T-cell (primary cell): Measurements from ENCODE around the gene UBE2B. TPM values are rescaled to one million over a fixed set of nuclear protein-coding genes. Genes with fewer than 3 reads are reported as not detected.
"Not testable (repeated sequence)": the region's sequence is repeated elsewhere in the genome, so short reads cannot be mapped to it uniquely, and the experiment has no call there.

Experiments used
- ATAC-seq, 4 experiments: fragments of 200-7000 bp in 3 of 4; fragments of 150-1000 bp in 1 of 4; cut with Tn5 transposase; replicated peaks in 1 of 4; 1 replicate in 3 of 4; 2 replicates in 1 of 4; pipeline ENCODE4 v1.10.0; 2021; ENCODE audit warnings: moderate library complexity in 3 of 4, mild to moderate bottlenecking in 2 of 4, moderate number of reproducible peaks in 1 of 4
- CTCF ChIA-PET, 2 donors: fragments of 300-600 bp; sonication (Branson Sonifier 250); formaldehyde crosslinking; loops; one replicate each; lab custom pipeline; 2022; ENCODE audit warnings: antibody characterized with exemption in 2 of 2; lab: Charles Lee
- POLR2A ChIA-PET, 2 donors: fragments of 300-600 bp; sonication (Branson Sonifier 250); formaldehyde crosslinking; loops; one replicate each; lab custom pipeline; 2022; ENCODE audit warnings: antibody characterized with exemption in 2 of 2; lab: Charles Lee
- DNase-seq, 35 experiments: peaks; one replicate each; pipeline versions ENCODE4 v3.0.0 to v3.0.0-alpha.2; 2013 to 2023
- H3K27ac ChIP-seq: one replicate; pipeline ENCODE4 v1.5.1; 2013; ENCODE audit warnings: low read length
- H3K27me3 ChIP-seq, 2 experiments: replicated peaks in 1 of 2; 1 replicate in 1 of 2; 2 replicates in 1 of 2; pipeline versions ENCODE4 v1.6.1 to v1.7.0; 2013; ENCODE audit warnings: low read length in 1 of 2, mixed read lengths in 1 of 2; ENCODE audit not compliant: control insufficient read depth in 2 of 2, insufficient read depth in 2 of 2; ENCODE audit errors: extremely low read depth in 1 of 2
- H3K36me3 ChIP-seq, 2 donors: 1 replicate in 1 of 2; 2 replicates in 1 of 2; pipeline versions ENCODE4 v1.6.1 to v1.7.0; 2013; ENCODE audit warnings: low read length in 1 of 2; ENCODE audit not compliant: control insufficient read depth in 2 of 2, insufficient read depth in 1 of 2; ENCODE audit errors: extremely low read depth in 1 of 2
- H3K4me1 ChIP-seq, 2 experiments: 1 replicate in 1 of 2; 2 replicates in 1 of 2; pipeline versions ENCODE4 v1.6.1 to v1.7.0; 2013; ENCODE audit warnings: low read length in 2 of 2, mixed read lengths in 1 of 2; ENCODE audit not compliant: insufficient read depth in 2 of 2, control insufficient read depth in 1 of 2; ENCODE audit errors: extremely low read depth in 1 of 2
- H3K4me3 ChIP-seq, 2 donors: 1 replicate in 1 of 2; 2 replicates in 1 of 2; pipeline versions ENCODE4 v1.5.1 to v1.7.0; 2013; ENCODE audit warnings: mild to moderate bottlenecking in 2 of 2, low read length in 1 of 2, moderate library complexity in 1 of 2; ENCODE audit not compliant: control insufficient read depth in 1 of 2; ENCODE audit errors: extremely low read depth in 1 of 2
- H3K9me3 ChIP-seq: 2 replicates; pipeline ENCODE4 v1.7.0; 2013
- H3K27ac Mint-ChIP-seq, 2 donors: one replicate each; pipeline ENCODE4 v1.8.0; 2020 to 2021; ENCODE audit warnings: mild to moderate bottlenecking in 2 of 2, mixed read lengths in 2 of 2
- H3K27me3 Mint-ChIP-seq, 2 donors: one replicate each; pipeline ENCODE4 v1.8.0; 2021 to 2022; ENCODE audit warnings: mixed read lengths in 2 of 2
- H3K36me3 Mint-ChIP-seq: one replicate; pipeline ENCODE4 v1.8.0; 2021; ENCODE audit warnings: mixed read lengths
- H3K4me1 Mint-ChIP-seq, 3 donors: one replicate each; pipeline ENCODE4 v1.8.0; 2020 to 2022; ENCODE audit warnings: mixed read lengths in 3 of 3, mild to moderate bottlenecking in 1 of 3
- H3K4me3 Mint-ChIP-seq, 3 donors: one replicate each; pipeline ENCODE4 v1.8.0; 2020 to 2022; ENCODE audit warnings: mild to moderate bottlenecking in 3 of 3, mixed read lengths in 3 of 3, moderate library complexity in 3 of 3
- H3K9me3 Mint-ChIP-seq, 3 donors: one replicate each; pipeline ENCODE4 v1.8.0; 2020 to 2022; ENCODE audit warnings: mixed read lengths in 3 of 3
- WGBS: methylation state at CpG from one replicate; pipeline ENCODE4 v1.1.5; 2013; ENCODE audit warnings: missing lambda C conversion rate; ENCODE audit not compliant: insufficient coverage; 5-methylcytosine and 5-hydroxymethylcytosine counted together
- total RNA-seq, 35 experiments: library from RNA in 6 of 35; stranded (reverse) in 6 of 35; fragments of 120-200 nt in 1 of 35; gene quantifications; one replicate each; pipeline versions ENCODE4 v1.2.1 to v1.2.4 and lab custom pipeline; 2013 to 2026

UBE2B gene
- total RNA-seq, 5 donors from 2014 or later (not counting 1 experiment from before 2014, with no cell fraction given), result 97.2 to 135 (median 101) TPM

DNA sequence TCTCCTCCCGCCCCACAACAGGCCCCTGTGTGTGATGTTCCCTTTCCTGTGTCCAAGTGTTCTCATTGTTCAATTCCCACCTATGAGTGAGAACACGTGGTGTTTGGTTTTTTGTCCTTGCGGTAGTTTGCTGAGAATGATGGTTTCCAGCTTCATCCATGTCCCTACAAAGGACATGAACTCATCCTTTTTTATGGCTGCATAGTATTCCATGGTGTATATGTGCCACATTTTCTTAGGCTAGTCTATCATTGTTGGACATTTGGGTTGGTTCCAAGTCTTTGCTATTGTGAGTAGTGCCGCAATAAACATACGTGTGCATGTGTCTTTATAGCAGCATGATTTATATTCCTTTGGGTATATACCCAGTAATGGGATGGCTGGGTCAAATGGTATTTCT lies 2.3 kb downstream of the UBE2B start:
- H3K27ac ChIP-seq, POLR2A ChIA-PET, H3K27me3 ChIP-seq, H3K9me3 ChIP-seq, H3K27me3 Mint-ChIP-seq, H3K9me3 Mint-ChIP-seq, CTCF ChIA-PET, DNase-seq, H3K4me3 ChIP-seq, ATAC-seq: not testable (repeated sequence)
- H3K36me3 Mint-ChIP-seq, result peaks cover 25% of the 10 kb centered on the region
- no CpG with 5 or more reads among the region's 5 CpGs for WGBS
- H3K4me1 Mint-ChIP-seq, result peaks cover 57 to 70% (median 65%) of the 10 kb centered on the region in 3 donors
- peak overlapping the region; percentile 59 to 97 (median 76) for H3K4me3 Mint-ChIP-seq
- H3K4me1 ChIP-seq, result peaks cover 24 to 29% of the 10 kb centered on the region in 2 experiments
- H3K27ac Mint-ChIP-seq, result peak overlapping the region; percentile 55 to 75
- H3K36me3 ChIP-seq, result peaks cover 0 to 32% of the 10 kb centered on the region in 2 donors

DNA sequence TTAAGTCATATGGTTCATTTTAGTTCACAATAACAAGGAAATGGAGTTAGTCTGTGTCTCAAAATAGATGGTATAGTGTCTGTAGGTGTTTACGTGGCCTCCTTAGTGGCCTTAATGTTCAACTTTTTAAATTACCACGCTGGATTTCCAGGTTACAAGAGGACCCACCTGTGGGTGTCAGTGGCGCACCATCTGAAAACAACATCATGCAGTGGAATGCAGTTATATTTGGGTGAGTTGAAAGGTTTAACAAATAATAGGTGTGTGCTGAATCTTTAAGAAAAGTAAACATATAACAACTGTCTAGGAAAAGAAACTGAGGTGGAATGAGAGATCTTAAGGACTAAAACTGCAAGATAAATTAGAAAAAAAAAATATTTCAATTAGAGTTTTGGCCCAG lies 2.9 kb downstream of the UBE2B start:
- ATAC-seq (no peak), DNase-seq (peak in 11 of 35 experiments; percentile 6 to 39 (median 16))
- peak overlapping the region; percentile 13 to 97 (median 49) for H3K4me3 Mint-ChIP-seq
- Histone ChIP-seq H3K36me3 (peaks cover 0 to 36% of the 10 kb centered on the region in 2 donors), H3K27ac (no peak overlapping the region), H3K9me3 (no peaks in the 10 kb centered on the region), H3K4me3 (no peak overlapping the region), H3K27me3 (no peaks in the 10 kb centered on the region), H3K4me1 (peaks cover 24 to 28% of the 10 kb centered on the region in 2 experiments)
- WGBS, result no CpG with 5 or more reads among the region's 3 CpGs
- H3K36me3 Mint-ChIP-seq, result peaks cover 29% of the 10 kb centered on the region
- ChIA-PET CTCF (interaction anchor here in 1 of 2 donors (1.5 kb wide), 1 partner anchor 70 kb away, joined by 5 read pairs; no protein-coding TSS in a partner anchor), POLR2A (interaction anchor here (0.7 kb wide), 2 partner anchors 55 to 185 kb away, joined by 3 to 4 read pairs; no protein-coding TSS in a partner anchor)
- H3K4me1 Mint-ChIP-seq, result peaks cover 63 to 76% (median 71%) of the 10 kb centered on the region in 3 donors
- peak overlapping the region in 1 of 2 donors; percentile 15 for H3K27ac Mint-ChIP-seq
- H3K27me3 Mint-ChIP-seq, result peaks cover 0 to 2% of the 10 kb centered on the region in 2 donors
- no peaks in the 10 kb centered on the region for H3K9me3 Mint-ChIP-seq

DNA sequence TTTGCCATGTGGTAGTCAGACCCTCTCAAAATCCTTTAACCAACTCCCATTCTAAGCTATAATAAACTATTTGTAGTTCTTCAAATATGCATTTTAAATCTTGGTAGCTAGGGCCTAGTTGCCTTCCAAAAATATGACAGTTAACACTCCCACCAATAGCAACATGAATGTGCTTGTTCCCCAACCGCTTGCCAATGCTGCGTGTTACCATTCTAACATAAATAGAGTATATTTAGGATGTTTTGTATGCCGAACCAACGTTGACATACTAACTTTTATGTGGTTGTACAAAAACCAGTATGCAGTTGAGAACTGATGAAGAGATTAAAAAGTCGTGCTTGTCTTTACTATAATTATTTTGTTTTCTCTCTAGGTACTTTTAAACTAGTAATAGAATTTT lies 9.0 kb downstream of the UBE2B start:
- peak overlapping the region; percentile 17 to 42 for H3K27ac Mint-ChIP-seq
- no peaks in the 10 kb centered on the region for H3K9me3 ChIP-seq
- no peak overlapping the region for H3K27ac ChIP-seq
- peak in 2 of 4 experiments; percentile 26 to 71 for ATAC-seq
- H3K36me3 ChIP-seq, result peaks cover 0 to 73% of the 10 kb centered on the region in 2 donors
- ChIA-PET CTCF (interaction anchor here (0.6 to 1.5 kb wide), 5 partner anchors 14 to 1594 kb away, joined by 3 to 5 read pairs (median 4); partner anchors contain the start of gene CDKL3 (in 1 of the 2)), POLR2A (interaction anchor here (0.5 to 1.0 kb wide), 8 partner anchors 10 to 414 kb away, joined by 3 to 8 read pairs (median 4); no protein-coding TSS in a partner anchor)
- H3K4me3 Mint-ChIP-seq, result peak overlapping the region in 2 of 3 donors; percentile 24 to 62
- no peak overlapping the region for H3K4me3 ChIP-seq
- no CpG with 5 or more reads among the region's 5 CpGs for WGBS
- peaks cover 12 to 14% of the 10 kb centered on the region in 2 experiments for H3K4me1 ChIP-seq
- peaks cover 44 to 53% (median 51%) of the 10 kb centered on the region in 3 donors for H3K4me1 Mint-ChIP-seq
- no peaks in the 10 kb centered on the region for H3K27me3 Mint-ChIP-seq
- H3K27me3 ChIP-seq, result no peaks in the 10 kb centered on the region
- DNase-seq, result peak in 2 of 35 experiments; percentile 32 to 35
- H3K36me3 Mint-ChIP-seq, result peaks cover 44% of the 10 kb centered on the region
- H3K9me3 Mint-ChIP-seq, result no peaks in the 10 kb centered on the region

DNA sequence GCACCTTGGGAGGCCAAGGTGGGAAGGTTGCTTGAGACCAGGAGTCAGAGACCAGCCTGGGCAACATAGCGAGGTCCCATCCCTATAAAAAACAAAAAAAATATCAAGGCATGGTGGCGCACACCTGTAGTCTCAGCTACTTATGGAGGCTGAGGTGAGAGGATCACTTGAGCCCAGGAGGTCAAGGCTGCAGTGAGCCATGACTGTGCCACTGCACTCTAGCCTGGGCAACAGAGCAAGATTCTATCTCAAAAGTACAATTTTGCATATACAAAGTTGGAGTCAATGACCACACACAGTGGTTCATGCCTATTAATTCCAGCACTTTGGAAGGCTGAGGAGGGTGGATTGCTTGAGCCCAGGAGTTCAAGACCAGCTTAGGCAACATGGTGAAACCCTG lies 10.8 kb downstream of the UBE2B start:
- not testable (repeated sequence) for H3K4me3 Mint-ChIP-seq

DNA sequence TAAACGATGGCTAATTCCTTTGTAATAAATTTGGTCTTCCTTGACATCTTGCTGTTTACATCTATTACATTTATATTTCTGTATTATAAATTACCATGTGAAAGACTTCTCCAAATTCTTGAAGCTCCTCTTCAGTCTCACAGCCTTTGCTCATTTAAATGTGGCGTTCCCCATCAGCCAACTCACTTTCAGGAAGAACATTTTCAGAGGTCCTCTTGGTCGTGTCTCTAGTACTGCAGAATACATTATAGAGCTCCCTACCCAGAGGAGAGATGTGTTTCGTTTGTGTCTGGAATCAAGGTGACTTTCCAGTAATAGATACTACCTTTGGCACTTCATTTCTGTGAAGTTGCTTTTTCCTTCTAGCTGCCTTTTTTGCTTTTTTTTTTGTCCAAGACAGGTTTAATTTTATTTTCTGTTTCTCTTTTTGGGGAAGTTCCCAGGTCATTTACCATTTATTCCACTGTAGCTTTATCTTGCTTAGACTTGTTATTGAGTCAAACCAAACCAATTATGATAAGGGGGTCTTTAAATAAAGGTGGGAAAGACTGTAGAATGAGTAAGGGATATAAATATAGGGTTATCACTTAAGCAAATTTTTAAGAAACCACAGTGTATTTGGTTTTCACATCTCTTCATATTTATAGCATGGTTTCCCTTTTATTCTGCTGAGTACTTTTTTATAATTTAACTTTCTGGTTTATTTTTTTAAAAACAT lies 12.8 kb downstream of the UBE2B start:
- CTCF ChIA-PET, result interaction anchor here in 1 of 2 donors (0.7 kb wide), 1 partner anchor 352 kb away, joined by 5 read pairs; no protein-coding TSS in a partner anchor
- Histone ChIP-seq H3K27ac (peak overlapping the region; percentile 12), H3K4me3 (no peak overlapping the region), H3K9me3 (no peaks in the 10 kb centered on the region), H3K36me3 (peaks cover 6 to 78% of the 10 kb centered on the region in 2 donors), H3K27me3 (no peaks in the 10 kb centered on the region), H3K4me1 (peaks cover 7 to 10% of the 10 kb centered on the region in 2 experiments)
- Mint-ChIP-seq H3K9me3 (no peaks in the 10 kb centered on the region), H3K4me1 (peaks cover 22 to 25% (median 24%) of the 10 kb centered on the region in 3 donors), H3K36me3 (peaks cover 51% of the 10 kb centered on the region), H3K27ac (peak overlapping the region in 1 of 2 donors; percentile 76), H3K27me3 (no peaks in the 10 kb centered on the region), H3K4me3 (no peak overlapping the region)
- POLR2A ChIA-PET, result interaction anchor here (0.6 to 1.2 kb wide), 9 partner anchors 10 to 1278 kb away, joined by 3 to 7 read pairs (median 3); no protein-coding TSS in a partner anchor
- WGBS, result no CpG with 5 or more reads among the region's 4 CpGs
- ATAC-seq (no peak), DNase-seq (no peak)

More for the DNA sequence above, 10.8 kb downstream of the UBE2B start:
- H3K9me3 ChIP-seq, H3K4me3 ChIP-seq, H3K27ac ChIP-seq, H3K9me3 Mint-ChIP-seq, ATAC-seq, H3K27me3 ChIP-seq, H3K27me3 Mint-ChIP-seq, DNase-seq, H3K27ac Mint-ChIP-seq: not testable (repeated sequence)
- Mint-ChIP-seq H3K4me1 (peaks cover 35 to 40% (median 39%) of the 10 kb centered on the region in 3 donors), H3K36me3 (peaks cover 45% of the 10 kb centered on the region)
- WGBS, result no CpG with 5 or more reads among the region's 2 CpGs
- ChIA-PET CTCF (interaction anchor here in 1 of 2 donors (0.6 to 0.7 kb wide), 3 partner anchors 261 to 429 kb away, joined by 4 to 6 read pairs (median 6); no protein-coding TSS in a partner anchor), POLR2A (interaction anchor here in 1 of 2 donors (1.1 kb wide), 1 partner anchor 14 kb away, joined by 4 read pairs; no protein-coding TSS in a partner anchor)
- peaks cover 0 to 75% of the 10 kb centered on the region in 2 donors for H3K36me3 ChIP-seq
- peaks cover 10 to 11% of the 10 kb centered on the region in 2 experiments for H3K4me1 ChIP-seq

DNA sequence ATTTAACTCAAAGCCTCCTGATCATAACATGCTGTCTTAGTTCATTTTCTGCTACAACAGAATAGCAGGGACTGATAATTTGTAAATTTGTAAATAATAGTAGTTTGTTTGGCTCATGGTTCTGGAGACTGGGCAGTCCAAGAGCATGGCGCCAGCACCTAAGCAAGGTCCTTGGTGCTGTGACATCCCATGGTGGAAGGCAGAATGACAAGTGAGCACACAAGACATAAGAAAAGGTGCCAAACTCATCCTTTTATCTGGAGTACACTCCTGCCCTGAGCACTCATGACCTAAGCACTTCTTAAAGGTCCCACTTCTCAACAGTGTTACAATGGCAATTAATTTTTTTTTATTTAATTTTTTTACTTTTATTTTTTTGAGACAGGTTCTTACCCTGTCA lies 16.1 kb downstream of the UBE2B start:
- H3K4me1 Mint-ChIP-seq, result peaks cover 7 to 13% (median 11%) of the 10 kb centered on the region in 3 donors
- no peak for DNase-seq
- peaks cover 61% of the 10 kb centered on the region for H3K36me3 Mint-ChIP-seq
- no peaks in the 10 kb centered on the region for H3K9me3 Mint-ChIP-seq
- no peaks in the 10 kb centered on the region for H3K9me3 ChIP-seq
- H3K27me3 Mint-ChIP-seq, result no peaks in the 10 kb centered on the region
- no peak overlapping the region for H3K27ac ChIP-seq
- ATAC-seq, result no peak
- 100% methylated on average over 1 of the region's 1 CpG for WGBS
- peak overlapping the region in 1 of 2 donors; percentile 27 for H3K27ac Mint-ChIP-seq
- no peak overlapping the region for H3K4me3 ChIP-seq
- no peak overlapping the region for H3K4me3 Mint-ChIP-seq
- ChIA-PET POLR2A (interaction anchor here in 1 of 2 donors (0.6 kb wide), 1 partner anchor 227 kb away, joined by 6 read pairs; no protein-coding TSS in a partner anchor), CTCF (interaction anchor here (0.6 to 0.7 kb wide), 2 partner anchors 96 to 120 kb away, joined by 5 to 15 read pairs; no protein-coding TSS in a partner anchor)
- H3K4me1 ChIP-seq, result no peaks in the 10 kb centered on the region
- no peaks in the 10 kb centered on the region for H3K27me3 ChIP-seq
- H3K36me3 ChIP-seq, result peaks cover 18 to 84% of the 10 kb centered on the region in 2 donors
